NOMO-1 treated with dmso at 0.1 percent for 144 hours (cell line): Measurements from ENCODE around the gene MACROD2.

ENCODE experiments used
- DNase-seq: peaks from one replicate; lab custom pipeline; 2025; ENCODE audit not compliant: unreplicated experiment; lab: John Stamatoyannopoulos, UW

The MACROD2 gene

GRCh38 chr20:14401479-14402138 lies 406.3 kb downstream of the MACROD2 start:
- DNase-seq: no peak

- DNase-seq: no peak
Observed at GRCh38 chr20:14404515-14404914, 409.2 kb downstream of the MACROD2 start.

DNA sequence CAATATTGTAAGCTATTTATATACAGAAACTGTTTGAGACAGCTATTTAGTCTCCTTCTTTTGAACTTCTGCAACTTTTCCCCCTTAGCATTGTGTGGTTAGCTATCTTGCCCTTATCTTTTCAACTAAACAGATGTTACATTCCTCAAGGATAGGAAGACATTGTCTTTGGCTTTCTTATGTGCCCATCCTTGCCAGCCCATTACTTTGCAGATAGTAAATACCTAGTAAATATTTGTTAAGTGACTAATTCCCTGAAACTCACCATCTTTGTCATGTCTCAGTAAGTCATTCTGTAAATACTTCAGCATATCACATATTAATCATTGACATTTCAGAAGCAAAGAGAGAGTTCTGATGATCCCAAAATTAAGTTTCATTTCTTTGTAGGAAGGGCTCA lies 411.2 kb downstream of the MACROD2 start:
- no peak for DNase-seq

- no peak for DNase-seq
Observed at GRCh38 chr20:14407336-14407735, 412.0 kb downstream of the MACROD2 start.

GRCh38 chr20:14410869-14411555 lies 415.7 kb downstream of the MACROD2 start:
- no peak for DNase-seq

DNA sequence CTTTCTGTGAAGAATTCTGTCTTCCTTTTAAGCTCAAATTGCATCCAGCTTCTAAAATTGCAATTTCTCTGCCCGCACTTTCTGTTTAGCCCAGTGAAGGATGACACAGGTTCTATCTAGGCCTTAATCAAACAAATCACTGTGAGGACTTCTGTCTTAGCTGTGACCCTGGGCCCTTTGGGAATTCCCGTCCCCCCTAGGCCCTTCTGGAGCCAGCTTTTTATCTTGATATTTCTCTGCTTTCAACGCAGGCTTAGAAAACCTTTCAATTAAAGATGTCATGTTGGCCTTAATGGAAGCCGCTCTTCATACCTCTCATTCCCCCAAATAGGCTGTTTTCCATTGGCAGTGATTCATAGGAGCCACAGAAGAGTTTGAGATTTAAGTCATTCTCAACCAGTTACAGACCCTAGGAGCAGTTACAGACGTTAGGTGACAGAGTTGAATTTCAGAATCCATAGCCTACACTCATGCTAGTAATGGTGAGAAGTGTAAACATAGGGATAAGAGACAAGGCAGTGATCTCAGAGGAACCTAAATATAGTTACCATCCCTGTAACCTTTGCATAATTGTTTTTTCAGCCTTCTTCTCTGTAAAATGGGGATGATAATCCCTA lies 416.9 kb downstream of the MACROD2 start:
- no peak for DNase-seq

- DNase-seq: no peak
Observed at GRCh38 chr20:14413835-14414234, 418.5 kb downstream of the MACROD2 start.

DNA sequence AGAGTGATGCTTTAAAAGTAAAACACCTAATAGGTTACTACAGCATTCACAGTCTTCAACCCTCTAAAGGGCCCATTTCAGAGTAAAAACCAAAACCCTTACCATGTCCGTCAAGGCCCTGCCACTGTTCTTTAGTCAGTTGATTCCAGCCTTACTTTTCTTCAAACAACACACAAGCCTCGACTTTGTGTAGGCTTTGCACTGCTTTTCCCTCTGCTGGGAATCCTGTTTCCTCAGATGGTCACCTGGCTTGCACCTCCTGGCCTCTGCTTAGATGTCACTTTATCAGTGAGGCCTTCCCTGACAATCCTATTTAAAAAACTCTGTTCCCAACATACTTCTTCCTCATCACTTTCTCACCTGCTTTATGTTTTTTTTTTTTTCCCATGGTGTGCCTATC lies 419.2 kb downstream of the MACROD2 start:
- no peak for DNase-seq

DNA sequence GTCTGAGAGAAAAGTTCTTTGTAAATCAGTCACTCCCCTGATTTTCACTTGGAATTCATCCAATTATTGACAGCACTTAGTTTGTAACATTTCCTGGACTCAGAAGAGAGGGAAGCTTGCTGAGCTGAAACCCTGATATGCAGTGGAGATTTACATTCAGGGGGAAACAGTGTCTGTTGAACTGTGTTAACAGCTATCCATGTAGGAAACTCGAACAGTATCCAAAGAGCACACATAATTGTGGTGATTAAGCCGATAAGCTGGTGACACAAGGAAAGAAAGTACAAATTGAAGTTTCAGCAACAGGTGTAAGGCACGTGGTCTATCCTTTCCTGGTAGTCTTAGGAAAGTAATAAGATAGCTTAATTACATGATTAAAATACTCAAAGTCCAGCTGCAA lies 420.2 kb downstream of the MACROD2 start:
- no peak for DNase-seq

GRCh38 chr20:14418376-14418775 lies 423.1 kb downstream of the MACROD2 start:
- no peak for DNase-seq

- no peak for DNase-seq
Observed at GRCh38 chr20:14422892-14423291, 427.6 kb downstream of the MACROD2 start.

DNA sequence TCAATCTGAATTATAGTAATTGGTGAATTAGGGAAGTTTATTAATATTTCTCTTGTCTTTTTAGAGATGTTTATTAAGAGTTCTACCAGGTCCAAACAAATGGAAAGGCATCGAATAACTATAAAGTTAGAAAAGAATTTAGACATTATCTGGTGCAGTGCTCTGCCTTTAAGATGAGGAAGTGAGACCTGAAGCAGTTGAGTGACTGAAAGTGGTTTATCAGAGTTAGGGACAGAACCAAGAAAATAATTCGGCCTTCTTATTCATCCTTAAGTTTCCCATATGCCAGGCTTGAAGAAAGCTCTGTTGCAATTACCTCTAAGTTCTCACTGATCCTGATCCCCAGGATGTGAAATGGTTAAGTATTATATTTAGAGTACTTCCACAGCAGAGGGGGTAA lies 436.3 kb downstream of the MACROD2 start:
- DNase-seq: no peak

- no peak for DNase-seq
Observed at GRCh38 chr20:14432085-14432484, 436.8 kb downstream of the MACROD2 start.

- no peak for DNase-seq
Observed at GRCh38 chr20:14432597-14432996, 437.3 kb downstream of the MACROD2 start.

- DNase-seq: no peak
Observed at GRCh38 chr20:14434384-14435136, 439.2 kb downstream of the MACROD2 start.

GRCh38 chr20:14441201-14441600 lies 445.9 kb downstream of the MACROD2 start:
- peak; percentile 15 for DNase-seq

- DNase-seq: no peak
Observed at GRCh38 chr20:14444106-14444505, 448.8 kb downstream of the MACROD2 start.

GRCh38 chr20:14445310-14445709 lies 450.0 kb downstream of the MACROD2 start:
- DNase-seq: no peak

DNA sequence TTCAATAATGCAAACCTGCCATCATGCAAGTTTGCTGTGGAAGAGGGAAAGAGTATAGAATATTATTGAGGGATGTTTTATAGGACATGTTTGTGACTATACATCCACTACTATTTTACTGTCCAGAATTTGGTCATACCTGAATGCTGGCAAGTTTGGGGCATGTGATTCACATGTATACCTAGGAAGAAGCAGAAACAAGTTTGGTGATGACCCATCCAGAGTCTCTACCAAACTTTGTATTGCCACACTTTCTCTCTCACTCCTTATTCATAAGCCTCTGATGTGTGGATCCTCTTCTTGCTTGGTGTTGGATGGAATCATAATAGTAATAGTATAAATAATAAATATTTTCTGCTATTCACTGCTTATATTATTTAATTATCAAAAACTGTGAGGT lies 450.6 kb downstream of the MACROD2 start:
- no peak for DNase-seq

GRCh38 chr20:14446446-14446845 lies 451.1 kb downstream of the MACROD2 start:
- no peak for DNase-seq

DNA sequence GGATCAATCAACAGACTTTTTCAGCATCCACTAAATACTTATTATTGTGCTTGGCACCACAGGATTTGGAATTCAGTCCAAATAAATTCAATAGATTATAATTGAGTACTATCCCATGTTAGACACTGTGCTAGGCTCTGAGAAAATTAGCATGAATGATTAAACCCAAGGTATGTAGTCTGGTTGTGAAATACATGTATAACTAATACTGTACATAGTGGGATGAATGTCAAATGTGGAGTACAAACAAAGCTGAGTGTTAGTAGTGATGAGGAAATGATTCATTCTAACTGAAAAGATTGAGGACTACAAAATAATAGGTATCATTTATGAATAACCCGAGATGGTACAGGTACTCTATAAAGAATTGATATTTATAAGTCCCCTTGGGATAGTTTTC lies 454.0 kb downstream of the MACROD2 start:
- no peak for DNase-seq

- no peak for DNase-seq
Observed at GRCh38 chr20:14450256-14450655, 454.9 kb downstream of the MACROD2 start.
